GM21526 (cell line): ENCODE results near the gene PLA2G4C.
A peak's percentile ranks its signal among the peaks of the same experiment; 100 is the strongest.

ENCODE experiments used
- ATAC-seq: cut with Tn5 transposase; IDR thresholded peaks from one replicate; pipeline ENCODE4 v1.9.1; 2021; ENCODE audit warnings: moderate library complexity; ENCODE audit not compliant: unreplicated experiment, low FRiP score

The PLA2G4C gene

GRCh38 chr19:48110350-48110966 is at the start of gene PLA2G4C:
TSS of gene PLA2G4C (minus strand) at chr19:48110817. CDS start at chr19:48106529, 4,288 bp downstream.
- ATAC-seq, result peak; percentile 48

GRCh38 chr19:48158210-48158790 is 47.7 kb upstream of the PLA2G4C start:
- no peak for ATAC-seq

GRCh38 chr19:48154003-48154402 is 43.4 kb upstream of the PLA2G4C start:
- ATAC-seq, result no peak

GRCh38 chr19:48152551-48152950 is 41.9 kb upstream of the PLA2G4C start:
- no peak for ATAC-seq

DNA sequence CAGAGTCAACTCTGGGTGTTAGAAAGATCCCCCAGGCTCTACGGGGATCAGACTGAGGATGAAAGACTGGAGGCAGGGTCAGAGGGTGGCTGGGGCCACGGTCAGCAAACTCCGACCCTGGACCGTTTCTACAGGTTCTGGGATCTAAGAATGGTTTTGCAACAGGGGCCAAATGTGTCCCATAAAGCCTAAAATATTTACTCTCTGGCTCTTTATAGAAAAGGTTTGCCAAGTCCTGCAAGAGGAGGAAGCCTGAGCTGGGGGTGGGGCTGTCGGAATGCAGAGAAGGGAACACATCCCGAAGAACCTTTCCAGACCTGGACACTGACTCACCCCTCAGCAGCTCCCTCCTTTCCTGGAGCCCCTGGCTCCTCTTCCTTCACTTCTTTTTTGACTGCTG is 38.8 kb upstream of the PLA2G4C start:
- ATAC-seq, result no peak

- ATAC-seq, result no peak
Measured at GRCh38 chr19:48148576-48148975, 38.0 kb upstream of the PLA2G4C start.

DNA sequence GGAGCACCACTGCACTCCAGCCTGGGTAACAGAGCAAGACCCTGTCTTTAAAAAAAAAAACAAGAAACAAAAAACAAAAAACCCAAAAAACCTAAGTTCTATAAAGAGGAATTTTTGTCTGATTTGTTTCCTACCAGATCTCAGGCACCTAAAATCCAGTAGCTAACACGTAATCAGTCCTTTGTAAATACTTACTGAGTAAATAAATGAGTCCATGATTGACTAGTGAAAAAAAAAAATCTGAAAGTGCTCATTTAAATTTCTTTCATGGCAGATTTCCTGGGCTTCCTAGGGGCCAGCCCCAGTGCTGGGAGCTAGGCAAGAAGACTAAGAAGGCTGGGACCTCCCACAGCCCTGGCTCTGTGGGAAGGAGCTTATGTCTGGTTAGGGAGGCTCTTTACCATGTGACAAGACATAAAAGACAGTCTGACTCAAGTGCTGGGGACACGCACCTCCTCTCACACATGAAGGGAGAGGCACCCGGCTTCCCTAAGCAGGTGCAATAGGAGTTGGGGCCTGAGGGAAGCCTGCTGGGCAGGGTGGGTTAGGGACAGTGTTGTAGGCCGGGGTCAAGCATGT is 37.1 kb upstream of the PLA2G4C start:
- no peak for ATAC-seq

GRCh38 chr19:48139053-48139452 is 28.4 kb upstream of the PLA2G4C start:
- no peak for ATAC-seq

- no peak for ATAC-seq
Measured at GRCh38 chr19:48137411-48137810, 26.8 kb upstream of the PLA2G4C start.

DNA sequence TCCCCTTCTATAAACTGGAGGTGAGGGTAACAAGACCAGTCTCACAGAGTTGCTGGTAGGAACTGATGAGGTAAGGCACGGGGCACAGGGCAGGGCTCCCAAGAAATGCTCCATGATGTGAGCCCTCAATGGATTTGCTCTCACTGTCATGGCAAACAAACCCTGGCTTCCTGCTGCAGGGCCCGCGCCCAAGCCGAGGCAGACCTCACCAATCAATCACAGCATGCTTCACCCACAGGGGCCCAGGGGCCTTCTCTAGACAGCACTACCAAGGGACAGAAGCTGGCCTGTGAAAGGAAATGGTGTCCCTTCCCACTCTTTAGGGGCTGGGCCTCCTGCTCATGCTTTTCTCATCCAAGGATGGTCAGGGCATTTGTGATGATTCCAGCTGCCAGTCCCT is 25.9 kb upstream of the PLA2G4C start:
- ATAC-seq, result no peak

GRCh38 chr19:48135411-48135810 is 24.8 kb upstream of the PLA2G4C start:
- no peak for ATAC-seq

GRCh38 chr19:48133094-48133493 is 22.5 kb upstream of the PLA2G4C start:
- no peak for ATAC-seq

DNA sequence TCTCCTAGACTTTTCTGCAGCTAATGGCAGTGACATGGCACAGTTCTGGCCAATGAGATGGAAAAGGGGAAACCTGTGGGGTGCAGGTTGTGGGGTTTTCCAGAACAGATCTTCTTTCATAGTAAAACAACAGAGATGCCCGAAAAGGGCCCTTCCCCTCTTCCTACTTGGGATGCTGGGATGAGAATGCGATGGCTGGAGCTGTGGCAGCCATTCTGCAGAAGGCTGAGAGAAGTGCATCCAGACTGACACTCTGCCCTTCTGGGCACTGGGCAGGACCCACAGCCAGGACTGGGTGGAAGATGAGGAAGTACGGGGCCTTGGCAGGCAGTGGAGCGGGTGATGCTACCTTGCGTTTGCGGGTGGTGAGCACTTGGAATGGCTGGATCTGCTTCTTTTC is 16.9 kb upstream of the PLA2G4C start:
- ATAC-seq, result no peak

DNA sequence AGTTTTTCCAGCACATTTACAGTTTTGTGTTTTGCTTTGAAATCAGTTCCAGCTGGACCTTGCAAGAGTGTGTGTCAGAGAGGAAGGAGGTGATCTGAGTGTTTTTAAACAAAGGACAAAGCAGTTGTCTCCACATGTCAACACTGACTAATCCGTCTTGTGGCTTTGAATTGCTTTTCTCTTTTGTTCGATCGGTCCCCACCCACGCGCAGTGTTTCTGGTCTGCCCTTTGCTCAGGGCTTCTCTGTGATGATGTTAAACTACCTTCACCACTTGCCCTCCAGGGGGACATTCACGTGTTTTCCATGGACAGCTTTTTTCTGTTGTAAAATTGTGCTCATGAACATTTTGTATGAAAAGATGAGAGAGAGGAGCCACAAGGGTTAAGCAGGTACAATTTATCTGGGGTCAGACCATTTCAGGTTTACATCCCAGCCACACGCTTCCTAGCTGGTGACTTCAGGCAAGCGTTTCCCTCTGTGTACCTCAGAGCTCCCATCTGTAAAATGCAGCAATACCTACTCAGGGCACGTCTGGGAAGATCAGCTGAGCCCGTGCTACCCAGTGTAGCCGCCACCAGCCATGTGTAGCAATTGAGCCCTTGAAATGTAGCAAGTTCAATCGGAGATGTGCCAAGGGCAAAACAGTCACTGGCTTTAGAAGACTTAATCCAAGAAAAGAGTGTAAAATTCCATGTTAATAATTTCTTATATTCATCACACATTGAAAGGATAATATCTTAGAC is 13.5 kb upstream of the PLA2G4C start:
- ATAC-seq, result no peak

GRCh38 chr19:48122421-48122820 is 11.8 kb upstream of the PLA2G4C start:
- ATAC-seq, result no peak

GRCh38 chr19:48121909-48122371 is 11.3 kb upstream of the PLA2G4C start:
- no peak for ATAC-seq

- no peak for ATAC-seq
Measured at GRCh38 chr19:48121066-48121465, 10.4 kb upstream of the PLA2G4C start.

DNA sequence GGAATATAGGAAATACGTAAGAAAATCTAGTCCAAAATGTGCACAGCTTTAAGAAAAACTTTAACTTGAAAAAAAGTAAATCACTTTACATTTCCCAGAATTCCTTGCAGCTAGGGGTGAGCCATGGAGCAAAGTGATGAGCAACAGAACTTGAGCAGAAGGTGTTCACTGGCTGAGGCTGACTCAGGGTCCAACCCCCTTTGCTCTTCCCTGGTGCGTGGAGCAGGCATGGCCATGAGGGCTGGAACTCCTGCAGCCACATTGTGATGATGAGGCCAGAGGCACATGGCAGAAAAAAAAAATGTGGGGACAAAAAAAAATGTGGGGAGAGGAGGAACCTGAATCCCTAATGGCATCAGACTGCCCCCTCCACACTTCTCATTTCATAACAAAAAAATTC is 9.9 kb upstream of the PLA2G4C start:
- no peak for ATAC-seq

DNA sequence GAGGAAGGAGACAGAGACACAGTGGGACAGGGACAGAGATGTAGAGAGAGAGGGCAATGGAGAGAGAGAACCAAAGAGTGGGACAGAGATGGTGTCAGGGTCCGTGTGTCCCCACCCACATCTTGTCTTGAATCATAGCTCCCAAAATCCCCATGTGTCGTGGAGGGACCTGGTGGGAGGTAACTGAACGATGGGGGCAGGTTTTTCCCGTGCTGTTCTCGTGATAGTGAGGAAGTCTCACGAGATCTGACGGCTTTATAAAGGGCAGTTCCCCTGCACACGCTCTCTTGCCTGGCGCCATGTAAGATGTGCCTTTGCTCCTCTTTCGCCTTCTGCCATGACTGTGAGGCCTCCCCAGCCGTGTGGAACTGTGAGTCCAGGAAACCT is 7.5 kb upstream of the PLA2G4C start:
- no peak for ATAC-seq

GRCh38 chr19:48117515-48118130 is 7.0 kb upstream of the PLA2G4C start:
- ATAC-seq, result no peak
